PC-3 (cell line): ENCODE measurements around the gene TANC1.
A peak's percentile ranks its signal among the peaks of the same experiment; 100 is the strongest.

Experiments used
- EZH2 ChIP-seq: fragments of 300-600 bp; sonication (generic); IDR thresholded peaks from one replicate; pipeline ENCODE4 v1.6.1; 2017; ENCODE audit warnings: antibody characterized with exemption, mild to moderate bottlenecking, low read length; ENCODE audit not compliant: unreplicated experiment
- EZH2phosphoT487 ChIP-seq: fragments of 300-600 bp; sonication (generic); IDR thresholded peaks from 2 replicates; pipeline ENCODE4 v1.6.1; 2018; ENCODE audit warnings: mild to moderate bottlenecking, antibody characterized with exemption, low read length, borderline replicate concordance
- TF ChIP-seq, protein P1 (sequence below): fragments of 300-600 bp; sonication (generic); conservative IDR thresholded peaks from 2 replicates; pipeline ENCODE4 v1.5.1; 2017; ENCODE audit warnings: antibody characterized with exemption, low read depth, mild to moderate bottlenecking, low read length

DNA sequence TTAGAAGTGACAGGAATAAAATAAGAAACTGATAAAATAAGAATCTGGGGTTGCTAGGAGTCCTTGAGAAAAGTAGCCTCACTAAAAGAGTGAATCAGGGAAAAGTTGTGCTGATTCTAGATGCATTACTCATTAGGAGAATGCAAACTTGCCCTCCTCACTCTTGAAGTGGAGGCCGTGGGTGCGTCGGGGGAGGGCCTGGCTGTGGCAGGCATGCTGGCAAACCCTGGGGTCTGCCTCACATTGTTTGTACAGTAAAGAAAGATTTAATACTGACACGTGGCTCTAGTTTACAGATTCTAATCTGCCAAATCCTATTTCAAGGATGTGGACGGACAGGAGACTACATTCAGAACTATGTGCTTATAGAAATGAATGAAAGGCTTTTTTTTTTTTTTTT lies 41.9 kb downstream of the TANC1 start:
- TF ChIP-seq, protein P1, sequence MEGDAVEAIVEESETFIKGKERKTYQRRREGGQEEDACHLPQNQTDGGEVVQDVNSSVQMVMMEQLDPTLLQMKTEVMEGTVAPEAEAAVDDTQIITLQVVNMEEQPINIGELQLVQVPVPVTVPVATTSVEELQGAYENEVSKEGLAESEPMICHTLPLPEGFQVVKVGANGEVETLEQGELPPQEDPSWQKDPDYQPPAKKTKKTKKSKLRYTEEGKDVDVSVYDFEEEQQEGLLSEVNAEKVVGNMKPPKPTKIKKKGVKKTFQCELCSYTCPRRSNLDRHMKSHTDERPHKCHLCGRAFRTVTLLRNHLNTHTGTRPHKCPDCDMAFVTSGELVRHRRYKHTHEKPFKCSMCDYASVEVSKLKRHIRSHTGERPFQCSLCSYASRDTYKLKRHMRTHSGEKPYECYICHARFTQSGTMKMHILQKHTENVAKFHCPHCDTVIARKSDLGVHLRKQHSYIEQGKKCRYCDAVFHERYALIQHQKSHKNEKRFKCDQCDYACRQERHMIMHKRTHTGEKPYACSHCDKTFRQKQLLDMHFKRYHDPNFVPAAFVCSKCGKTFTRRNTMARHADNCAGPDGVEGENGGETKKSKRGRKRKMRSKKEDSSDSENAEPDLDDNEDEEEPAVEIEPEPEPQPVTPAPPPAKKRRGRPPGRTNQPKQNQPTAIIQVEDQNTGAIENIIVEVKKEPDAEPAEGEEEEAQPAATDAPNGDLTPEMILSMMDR: no peak
- no peak for TF ChIP-seq EZH2
- 0 out of 2 replicates have a peak, but pooled peaks have one; percentile 40 for TF ChIP-seq EZH2phosphoT487
